Hindlimb muscle (tissue), 1 donor: ENCODE data around the gene INTS6L. TPM values are rescaled to one million over a fixed set of nuclear protein-coding genes. Genes with fewer than 3 reads are reported as not detected.
"Not testable (repeated sequence)": the region's sequence is repeated elsewhere in the genome, so short reads cannot be mapped to it uniquely, and the experiment has no call there.

Experiments used
- DNase-seq: peaks from one replicate; pipeline ENCODE4 v3.0.0-alpha.2; 2013
- polyA plus RNA-seq: library from polyadenylated mRNA; unstranded; fragments of 120-200 nt; gene quantifications from one replicate; pipeline ENCODE4 v1.2.1, GENCODE V29; 2013; ENCODE audit not compliant: insufficient read length

Gene INTS6L
- polyA plus RNA-seq, 1 donor: 8.7 TPM

DNA sequence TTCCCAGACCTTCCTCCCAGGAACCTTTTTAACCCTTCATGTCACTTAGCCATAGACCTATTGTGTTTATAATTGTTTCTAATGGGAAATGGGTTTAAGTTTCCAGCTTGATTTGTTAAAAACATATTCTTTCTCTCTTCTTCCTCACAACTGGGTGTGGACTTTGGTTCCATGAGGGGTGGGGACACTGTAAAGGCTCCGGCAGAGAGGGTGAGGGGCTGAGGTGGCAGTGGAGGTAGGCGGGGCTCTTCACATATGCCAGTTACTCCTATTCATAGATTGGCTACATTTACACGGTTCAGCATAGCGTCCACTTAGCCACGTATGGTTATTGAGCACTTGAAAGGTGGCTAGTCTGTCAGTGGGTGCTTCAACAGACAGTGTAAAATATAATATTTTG lies 7.8 kb downstream of the INTS6L start:
- no peak for DNase-seq

DNA sequence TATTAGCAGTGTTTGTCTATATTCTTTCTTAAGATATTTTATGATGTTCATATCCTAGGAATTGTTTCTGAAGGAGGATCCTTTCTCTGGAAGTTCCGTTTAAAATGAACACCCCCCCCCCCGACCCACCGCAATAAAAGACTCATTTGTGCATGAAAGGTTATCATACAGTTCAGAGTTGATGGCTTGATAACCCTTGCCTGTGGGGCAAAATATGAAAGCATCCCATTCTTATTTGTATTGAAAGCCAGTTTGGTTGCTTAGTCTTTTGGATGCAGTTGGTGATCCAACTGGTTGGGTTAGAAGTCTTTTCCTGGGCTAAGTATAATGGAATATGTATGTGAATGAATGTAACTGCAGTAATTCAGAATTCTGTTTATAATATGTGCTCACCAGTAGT lies 8.3 kb downstream of the INTS6L start:
- DNase-seq: no peak

DNA sequence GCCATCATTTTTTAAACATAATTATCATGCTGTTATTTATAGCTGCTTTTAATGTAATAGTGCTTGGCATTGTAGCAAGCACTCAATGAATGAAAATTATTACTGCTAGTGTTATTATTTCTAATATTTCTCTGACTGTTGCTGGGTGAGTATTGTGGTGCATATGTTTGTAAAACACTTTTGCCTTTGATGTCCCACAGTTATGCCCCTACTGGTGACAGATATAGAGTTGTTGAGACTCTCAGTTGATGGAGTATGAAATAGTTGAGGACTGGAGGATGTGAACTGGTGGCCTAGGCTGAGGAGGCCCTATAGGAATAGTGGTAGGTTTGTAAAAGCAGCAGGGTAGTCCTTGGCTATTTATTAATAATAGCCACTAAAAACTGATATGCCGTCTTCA lies 9.6 kb downstream of the INTS6L start:
- DNase-seq: no peak

DNA sequence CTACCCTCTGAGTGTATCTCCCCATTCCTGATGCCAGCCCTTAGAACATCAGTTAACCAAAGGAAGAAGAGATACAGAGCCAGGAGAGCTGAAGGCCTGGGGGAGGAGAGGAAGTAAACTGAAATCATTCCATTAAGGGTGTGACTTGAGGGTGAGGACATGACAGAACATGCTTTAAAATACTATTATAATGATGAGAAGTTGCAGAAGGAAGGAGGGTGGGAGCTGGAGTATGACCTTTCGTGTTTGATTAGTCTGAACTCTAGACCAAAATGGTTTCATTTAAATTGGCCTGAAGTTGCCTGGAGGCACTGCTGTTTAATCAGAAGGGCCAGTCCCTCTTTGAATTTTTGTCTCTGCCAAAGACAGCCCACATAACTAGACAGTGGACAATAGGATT lies 11.4 kb downstream of the INTS6L start:
- DNase-seq: no peak

DNA sequence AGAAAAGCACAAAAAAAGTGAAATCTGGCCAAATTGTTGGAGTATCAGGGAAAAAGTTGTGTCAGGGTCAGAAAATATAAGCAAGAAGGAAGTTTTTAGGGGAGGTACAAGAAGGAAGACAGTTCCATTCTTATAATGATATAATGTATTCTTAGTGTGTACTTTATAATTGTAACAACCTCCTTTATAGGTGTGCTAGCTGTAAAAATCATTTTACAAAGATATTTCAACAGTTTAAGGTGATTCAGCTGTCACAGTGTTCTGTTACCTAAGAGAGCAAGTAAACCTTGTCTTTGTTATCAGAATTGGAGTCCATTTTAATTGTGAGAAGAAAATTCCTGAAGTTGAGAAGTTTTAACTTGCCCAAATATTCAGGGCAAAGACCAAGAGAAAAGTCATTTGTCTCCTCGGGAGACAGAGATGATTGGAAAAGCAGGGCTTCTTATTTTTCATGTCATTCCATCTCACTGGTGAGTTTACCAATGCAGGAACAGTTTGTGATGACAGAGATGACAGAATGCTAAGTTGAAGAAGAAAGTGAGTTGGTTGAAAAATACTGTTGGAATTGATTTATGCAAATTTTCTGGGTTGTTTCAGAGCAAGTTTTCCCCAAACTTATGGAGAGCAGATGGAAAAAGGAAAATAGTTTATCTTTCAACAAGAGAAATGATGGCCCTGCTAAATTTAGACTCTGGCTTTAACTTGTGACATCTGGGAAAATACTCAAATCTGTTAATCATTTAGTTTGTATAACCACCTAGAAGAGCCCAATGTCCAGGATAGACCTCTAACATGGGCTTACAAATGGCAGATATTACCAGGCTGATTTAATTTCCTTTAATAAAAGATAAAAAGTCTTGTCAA lies 14.8 kb downstream of the INTS6L start:
- peak; percentile 27 for DNase-seq

DNA sequence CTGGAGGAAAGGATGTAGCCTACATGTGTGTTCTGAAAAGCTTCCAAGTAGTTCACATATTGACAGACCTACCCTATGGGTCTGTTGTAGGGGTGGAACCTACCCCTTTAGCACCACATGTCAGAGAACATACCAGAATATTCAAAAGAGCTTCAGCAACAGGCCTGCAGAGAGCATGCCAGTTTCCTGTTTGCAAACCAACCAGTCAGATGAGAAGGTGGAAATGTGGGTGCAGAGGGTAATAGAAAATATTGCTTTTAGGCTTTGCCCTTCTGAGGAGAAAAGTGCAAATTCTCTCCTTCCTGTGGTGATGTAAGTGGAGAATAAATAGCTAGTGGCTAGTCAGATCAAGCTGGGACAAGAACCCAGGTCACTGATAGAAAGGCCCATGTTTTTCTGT lies 16.4 kb downstream of the INTS6L start:
- no peak for DNase-seq

DNA sequence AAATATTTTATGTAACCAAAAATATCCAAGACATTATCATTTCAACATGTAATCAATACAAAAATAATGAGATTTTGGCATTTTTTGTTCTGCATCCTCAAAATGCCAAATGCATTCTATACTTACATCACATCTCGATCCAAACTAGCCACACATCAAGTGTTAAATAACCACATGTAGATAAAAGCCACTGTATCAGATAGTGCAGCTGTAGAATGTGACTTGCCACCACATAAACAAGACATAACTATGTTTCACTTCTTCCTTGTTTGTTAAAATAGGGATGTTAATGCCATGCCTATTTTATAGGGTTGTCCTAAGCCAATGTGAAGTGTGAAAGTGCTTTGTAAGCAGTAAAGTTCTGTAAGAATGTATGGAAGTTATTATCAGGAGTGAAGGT lies 20.9 kb downstream of the INTS6L start:
- no peak for DNase-seq

DNA sequence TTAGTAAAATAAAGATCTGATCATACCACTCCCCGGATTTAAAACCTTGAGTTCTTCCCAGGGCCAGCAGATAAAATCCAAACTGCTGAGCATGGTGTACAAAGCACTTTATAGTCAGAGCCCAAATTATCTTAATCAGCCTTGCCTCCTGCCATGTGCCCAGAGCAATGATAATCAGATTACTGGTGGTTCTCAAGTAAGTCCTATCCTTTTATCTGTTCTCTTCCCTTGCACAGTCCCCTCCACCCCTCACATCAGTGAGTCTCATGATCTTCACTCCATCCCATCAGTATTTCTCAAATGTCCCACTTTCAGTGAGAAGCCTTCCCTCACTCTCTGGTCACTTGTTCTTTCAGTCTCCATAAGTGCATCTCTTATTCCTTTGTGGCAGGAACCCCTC lies 22.7 kb downstream of the INTS6L start:
- DNase-seq: no peak

DNA sequence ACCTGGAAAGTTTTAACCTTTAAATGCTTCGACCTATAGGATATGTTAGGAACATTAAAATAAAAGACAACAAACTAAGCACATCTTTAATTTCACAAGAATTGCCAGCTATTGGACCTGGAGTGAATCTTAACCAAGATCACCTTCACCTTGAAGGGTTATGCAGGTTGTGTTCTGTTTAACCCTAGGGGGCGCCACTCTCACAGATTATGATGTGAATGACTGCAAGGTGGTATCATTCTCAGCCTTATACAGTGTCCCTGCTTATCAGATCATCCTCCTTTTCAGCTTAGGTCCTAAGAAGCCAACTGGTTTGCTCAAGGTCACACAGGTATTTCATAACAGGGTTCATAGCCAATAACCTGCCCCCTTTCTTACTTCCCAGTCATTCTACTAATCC lies 23.5 kb downstream of the INTS6L start:
- no peak for DNase-seq

DNA sequence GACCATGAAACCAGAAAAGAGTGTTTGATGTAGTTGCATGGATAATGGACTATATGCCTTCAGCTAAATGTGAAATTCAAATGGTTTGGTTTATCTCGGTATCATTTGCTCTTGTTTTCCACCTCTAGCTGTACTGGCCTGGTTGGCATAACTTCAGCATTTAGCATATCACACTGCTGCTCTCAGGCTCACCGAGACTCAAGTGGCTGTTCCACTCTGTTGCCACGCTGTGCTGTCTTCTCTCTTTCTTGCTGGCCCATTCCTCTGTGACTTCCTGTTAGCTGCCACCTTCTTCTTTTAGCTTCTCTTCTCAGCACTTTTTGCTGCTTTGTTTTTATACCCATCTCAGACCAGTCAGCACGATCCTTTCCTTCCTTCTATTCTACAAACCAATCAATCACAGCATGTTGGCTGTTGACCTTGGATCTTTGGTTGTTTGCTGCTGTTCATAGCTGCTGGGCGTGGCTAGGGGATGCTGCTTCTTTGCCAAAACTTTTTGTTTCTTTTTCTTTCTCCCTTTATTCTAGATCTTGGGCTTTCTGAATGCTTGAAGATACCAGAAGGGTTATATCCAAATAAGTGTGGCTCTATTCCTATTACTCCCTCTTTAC lies 24.0 kb downstream of the INTS6L start:
- no peak for DNase-seq

DNA sequence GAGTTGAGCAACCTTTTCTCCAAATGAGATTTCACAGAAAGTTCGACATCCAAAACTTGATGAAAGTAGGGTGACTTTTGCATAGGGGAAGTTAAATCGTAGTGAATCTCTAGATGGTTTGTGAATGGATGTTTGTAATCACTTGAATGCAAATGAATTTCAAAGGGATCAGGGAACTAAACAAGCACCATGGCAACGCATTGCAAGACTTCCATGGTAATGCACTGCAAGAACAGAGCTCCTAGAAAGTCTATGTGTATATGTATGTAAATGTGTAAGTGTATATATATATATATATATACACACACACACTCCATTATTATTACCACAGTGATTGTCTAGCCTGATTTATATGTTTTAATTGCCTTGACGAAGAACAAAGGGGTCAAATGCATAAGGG lies 27.3 kb downstream of the INTS6L start:
- no peak for DNase-seq

DNA sequence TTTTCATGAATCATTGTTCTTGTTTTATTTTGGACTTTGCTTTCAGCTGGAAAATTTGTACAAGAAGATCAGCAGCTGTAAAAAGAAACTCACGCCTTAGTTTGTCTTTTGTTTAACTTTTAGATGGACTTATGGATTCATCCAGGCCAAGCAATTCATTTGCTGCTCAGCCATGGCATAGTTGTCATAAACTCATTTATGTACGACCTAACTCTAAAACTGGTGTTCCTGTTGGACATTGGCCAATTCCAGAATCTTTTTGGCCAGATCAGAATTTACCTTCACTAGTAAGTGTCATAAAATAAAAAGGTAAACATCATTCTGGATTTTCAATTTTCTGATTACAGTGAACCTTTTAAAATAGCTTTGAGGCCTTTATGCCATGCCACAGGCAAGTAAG lies 29.1 kb downstream of the INTS6L start:
- no peak for DNase-seq

DNA sequence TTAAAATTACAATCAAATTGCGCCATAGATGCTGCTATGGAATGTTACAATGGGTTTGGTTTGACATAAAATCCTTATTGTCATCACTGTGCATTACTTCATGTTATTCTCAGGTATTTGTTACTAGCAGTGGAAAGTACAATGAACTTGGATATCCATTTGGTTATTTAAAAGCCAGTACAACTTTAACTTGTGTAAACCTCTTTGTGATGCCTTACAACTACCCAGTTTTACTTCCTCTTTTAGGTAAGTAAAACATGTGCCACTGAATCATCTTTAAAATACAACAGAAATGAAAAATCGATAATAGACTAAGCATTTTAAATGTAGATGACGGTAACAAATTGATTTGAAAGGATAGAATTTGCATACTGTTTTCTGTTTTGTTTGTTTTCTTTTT lies 35.6 kb downstream of the INTS6L start:
- no peak for DNase-seq

DNA sequence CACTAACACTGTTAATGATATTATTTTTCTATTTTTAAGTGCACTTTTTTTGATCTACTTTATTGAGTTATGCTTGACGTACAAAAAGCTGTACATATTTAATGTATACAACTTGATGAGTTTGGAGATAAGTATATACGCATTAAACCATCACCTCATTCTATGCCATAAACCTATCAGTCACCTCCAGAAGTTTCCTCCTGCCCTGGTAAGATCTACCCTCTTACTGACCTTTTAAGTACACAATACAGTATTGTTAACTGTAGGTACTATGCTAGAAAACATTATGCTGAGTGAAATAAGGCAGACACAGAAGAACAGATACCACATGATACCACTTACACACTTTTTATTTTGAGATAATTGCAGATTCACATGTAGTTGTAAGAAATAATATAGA lies 36.9 kb downstream of the INTS6L start:
- DNase-seq: no peak

DNA sequence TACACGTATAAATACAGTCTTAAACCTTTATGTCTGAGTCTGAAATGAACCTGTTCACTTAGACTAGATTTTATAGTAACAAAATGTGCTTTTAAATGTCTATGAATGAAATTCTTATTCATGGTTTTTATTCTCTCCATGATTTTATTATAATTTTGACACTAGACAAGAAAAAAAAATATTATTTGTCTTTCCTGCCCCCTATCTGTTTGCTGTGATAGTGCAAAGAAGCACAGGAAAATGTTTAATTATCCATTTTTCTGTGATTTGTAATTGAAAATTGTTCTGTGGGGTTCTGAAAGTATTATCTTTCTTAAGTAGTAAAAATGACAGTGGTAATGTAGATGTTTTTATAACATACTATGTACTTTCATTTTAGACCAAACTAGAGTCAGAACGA lies 52.0 kb downstream of the INTS6L start:
- DNase-seq: no peak

DNA sequence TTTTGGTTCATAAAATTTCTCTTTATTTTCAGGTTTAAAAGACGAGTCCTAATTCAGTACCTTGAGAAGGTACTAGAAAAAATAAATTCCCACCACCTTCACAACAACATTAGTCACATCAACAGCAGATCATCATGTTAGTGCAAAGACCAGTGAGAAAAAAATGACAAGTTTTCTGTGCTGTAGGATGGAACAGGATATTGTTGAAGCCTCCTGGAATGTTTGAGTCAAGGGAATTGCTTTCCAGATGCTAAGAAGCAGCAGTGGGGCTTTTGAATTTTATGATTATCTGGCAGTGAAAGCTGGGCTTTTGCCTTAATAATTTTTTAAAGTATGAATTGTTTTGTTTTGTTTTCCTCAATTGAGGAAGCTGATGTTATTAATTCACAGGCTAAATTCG lies 61.0 kb downstream of the INTS6L start:
- DNase-seq: no peak

DNA sequence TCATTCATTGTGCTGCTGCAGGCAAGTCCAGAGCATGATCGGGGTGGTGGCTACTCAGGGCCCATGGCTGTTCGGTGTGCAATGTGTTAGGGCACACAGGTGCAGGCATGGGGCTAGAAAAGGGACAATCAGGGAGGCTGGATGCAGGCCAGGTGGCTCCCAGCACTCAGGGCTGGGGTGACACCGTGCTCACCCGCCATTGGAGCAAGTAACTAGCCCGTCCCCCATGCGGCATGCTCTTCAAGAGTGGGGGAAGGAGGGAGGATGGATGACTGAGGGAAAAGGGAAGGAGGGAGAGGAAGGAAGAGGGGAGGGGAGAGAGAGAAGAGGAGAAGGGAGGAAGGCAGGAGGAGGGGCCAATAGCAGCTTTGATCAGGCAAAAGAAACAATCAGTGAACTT lies 64.7 kb downstream of the INTS6L start:
- DNase-seq: no peak

DNA sequence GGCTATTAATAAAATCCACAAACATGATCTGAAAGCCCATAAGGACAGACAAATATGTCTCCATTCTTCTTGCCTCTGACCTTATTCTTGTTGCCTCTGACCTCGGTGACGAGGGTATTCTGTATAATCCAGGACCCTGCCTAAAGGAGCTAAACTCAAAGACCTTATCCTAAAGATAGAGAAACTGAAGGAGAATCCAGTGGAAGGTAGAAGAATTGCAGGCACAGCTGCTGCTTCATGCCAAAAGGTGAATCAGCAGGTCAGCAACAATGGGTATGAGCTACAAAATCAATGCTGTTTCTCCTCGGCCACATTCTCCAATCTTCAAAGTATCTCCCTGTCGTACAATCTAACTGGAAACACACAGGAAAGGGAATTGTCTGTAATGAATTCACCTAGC lies 71.4 kb downstream of the INTS6L start:
- no peak for DNase-seq

DNA sequence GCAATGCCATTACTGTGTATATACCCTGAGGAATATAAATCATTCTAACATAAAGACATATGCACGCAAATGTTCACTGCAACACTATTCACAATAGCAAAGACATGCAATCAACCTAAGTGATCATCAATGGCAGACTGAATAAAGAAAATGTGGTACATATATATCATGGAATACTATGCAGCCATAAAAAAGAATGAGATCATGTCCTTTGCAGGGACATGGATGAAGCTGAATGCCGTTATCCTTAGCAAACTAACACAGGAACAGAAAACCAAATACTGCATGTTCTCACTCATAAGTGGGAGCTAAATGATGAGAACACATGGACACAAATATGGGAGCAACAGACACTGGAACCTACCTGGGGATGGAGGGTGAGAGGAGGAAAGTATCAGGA lies 73.6 kb downstream of the INTS6L start:
- DNase-seq: not testable (repeated sequence)

DNA sequence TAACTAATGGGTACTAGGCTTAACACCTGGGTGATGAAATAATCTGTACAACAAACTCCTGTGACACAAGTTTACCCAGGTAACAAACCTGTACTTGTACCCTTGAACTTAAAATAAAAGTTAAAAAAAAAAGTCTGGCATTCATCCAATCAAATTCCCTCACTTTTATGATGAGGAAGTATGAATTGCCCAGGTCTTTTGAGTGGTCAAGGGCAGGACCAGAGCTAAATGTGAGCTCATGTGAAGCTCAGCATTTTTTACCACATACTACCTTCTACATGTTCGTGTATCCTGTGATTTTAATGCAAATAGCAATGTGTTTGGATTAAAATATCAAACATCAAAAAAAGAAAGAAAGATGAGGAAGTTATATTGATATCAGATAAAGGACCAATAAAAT lies 74.0 kb downstream of the INTS6L start:
- DNase-seq: not testable (repeated sequence)

DNA sequence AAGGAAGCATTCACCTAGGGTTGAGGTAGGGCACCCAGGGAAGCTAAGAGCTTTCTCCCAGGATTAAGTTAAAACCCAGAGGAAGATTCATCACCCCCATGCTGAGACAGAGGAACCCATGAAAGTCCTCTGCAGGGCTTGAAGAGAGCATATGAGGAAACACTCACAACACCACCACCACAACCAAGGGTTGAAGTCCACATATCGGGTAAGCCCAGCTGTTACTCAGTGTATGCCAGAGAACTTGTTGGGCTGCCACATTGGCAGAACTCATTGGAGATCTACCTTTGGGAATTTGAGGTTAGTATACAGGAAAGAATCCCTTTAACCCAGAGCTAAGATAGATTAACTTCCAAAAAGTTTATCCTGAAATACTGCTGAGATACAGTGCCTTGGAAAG lies 75.1 kb downstream of the INTS6L start:
- DNase-seq: no peak

DNA sequence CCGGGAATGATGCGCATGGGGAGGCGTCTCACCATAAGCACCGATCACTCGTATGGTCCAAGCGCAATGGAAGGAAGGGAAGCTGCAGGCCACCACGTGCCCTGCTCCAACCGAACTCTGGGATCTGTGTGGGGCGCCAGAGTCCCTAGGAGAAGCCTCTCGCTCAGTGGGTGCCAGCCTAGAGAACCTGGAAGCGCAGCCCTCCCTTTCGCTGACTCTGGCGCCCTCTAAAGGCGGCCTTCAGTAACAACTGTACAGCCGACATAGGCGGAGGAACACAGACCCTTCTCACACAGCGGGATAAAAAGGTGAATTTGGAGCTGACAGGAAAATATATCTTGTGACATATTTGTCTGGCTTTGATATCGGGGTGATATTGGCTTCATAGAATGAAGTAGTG lies 76.0 kb downstream of the INTS6L start:
- peak; percentile 10 for DNase-seq

DNA sequence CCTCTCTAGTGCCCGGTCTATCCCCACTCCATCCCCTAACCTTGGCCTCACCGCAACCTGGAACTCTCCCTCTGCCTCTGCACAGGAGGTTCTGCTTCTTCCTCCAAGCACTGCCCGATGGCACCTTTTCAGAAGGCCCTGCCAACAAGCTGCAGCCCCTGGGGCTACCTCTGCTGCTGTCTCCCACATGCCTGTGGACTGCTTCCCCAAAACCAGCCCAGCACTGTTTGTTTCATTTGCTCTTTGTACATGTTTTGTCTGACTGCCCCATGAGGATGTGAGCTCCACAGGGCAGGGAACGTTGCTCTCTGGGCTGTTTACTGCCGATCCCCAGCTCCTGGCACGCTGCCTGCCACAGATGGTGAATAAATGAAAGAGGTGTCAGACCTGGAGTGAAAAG lies 85.4 kb downstream of the INTS6L start:
- no peak for DNase-seq

DNA sequence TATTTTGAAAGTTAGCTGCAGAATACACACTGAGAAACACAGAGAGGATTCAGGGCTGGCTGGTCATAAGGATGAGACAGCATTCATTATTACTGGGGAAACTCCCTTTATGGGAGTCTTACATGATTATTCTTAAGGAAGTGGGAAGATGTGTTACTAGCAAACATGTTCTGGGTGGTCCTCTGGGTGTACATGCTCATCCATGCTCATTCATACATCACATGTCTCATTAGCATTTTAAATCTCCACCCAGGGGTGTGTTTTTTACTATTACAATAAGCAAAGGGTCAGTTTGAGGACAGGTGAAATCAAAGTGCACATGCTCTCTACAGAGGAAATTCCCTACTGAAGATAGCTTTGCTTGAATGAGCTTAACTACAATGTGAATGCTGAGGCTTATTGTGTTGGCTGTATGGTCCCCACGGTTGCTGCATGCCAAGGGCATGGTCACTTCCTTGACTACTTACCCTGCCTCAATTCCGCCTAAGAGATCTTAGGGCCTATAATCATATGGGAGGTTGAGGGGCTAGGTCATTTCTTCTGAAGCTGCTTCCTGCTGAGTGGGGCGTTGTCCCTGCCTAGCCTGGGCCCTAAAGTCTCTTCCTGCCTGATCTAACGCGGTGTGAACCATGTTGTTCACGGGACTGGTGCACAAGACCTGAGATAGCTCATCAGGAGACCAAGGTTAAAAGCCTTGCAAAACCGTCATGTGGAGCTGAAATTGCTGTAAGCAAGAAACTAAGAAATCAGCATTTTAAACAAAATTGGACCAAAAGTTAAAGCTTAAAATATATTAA lies 104.1 kb downstream of the INTS6L start:
- DNase-seq: not testable (repeated sequence)
